Osteocyte (in vitro differentiated cells): ENCODE measurements around the gene SEC61G. TPM values are rescaled to one million over a fixed set of nuclear protein-coding genes. Genes with fewer than 3 reads are reported as not detected.

Experiments used
- DNase-seq: peaks from one replicate; pipeline ENCODE4 v3.0.0; 2021; ENCODE audit warnings: mixed read lengths; ENCODE audit not compliant: unreplicated experiment; ENCODE audit errors: extremely low spot score
- H3K27ac Mint-ChIP-seq: one replicate; pipeline ENCODE4 v1.8.0; 2021; ENCODE audit warnings: mild to moderate bottlenecking, mixed read lengths; ENCODE audit not compliant: unreplicated experiment
- H3K27me3 Mint-ChIP-seq: one replicate; pipeline ENCODE4 v1.8.0; 2021; ENCODE audit warnings: mixed read lengths; ENCODE audit not compliant: unreplicated experiment
- H3K36me3 Mint-ChIP-seq: one replicate; pipeline ENCODE4 v1.8.0; 2021; ENCODE audit warnings: mixed read lengths; ENCODE audit not compliant: unreplicated experiment
- H3K4me1 Mint-ChIP-seq: one replicate; pipeline ENCODE4 v1.8.0; 2021; ENCODE audit warnings: mixed read lengths; ENCODE audit not compliant: unreplicated experiment
- H3K4me3 Mint-ChIP-seq: one replicate; pipeline ENCODE4 v1.8.0; 2021; ENCODE audit warnings: mild to moderate bottlenecking, moderate library complexity, mixed read lengths; ENCODE audit not compliant: unreplicated experiment
- H3K9me3 Mint-ChIP-seq: one replicate; pipeline ENCODE4 v1.8.0; 2021; ENCODE audit warnings: mixed read lengths; ENCODE audit not compliant: unreplicated experiment
- CTCF ChIP-seq: fragments of 200-600 bp; sonication (generic); IDR thresholded peaks from 2 replicates; pipeline ENCODE4 v1.5.0; 2021; ENCODE audit warnings: antibody characterized with exemption, mild to moderate bottlenecking, moderate library complexity
- total RNA-seq: library from RNA; stranded (reverse); gene quantifications from 2 replicates; pipeline ENCODE4 v1.2.1, GENCODE V29; 2021

Gene SEC61G
- total RNA-seq, 1 donor from 2014 or later, result 120 TPM

- Mint-ChIP-seq H3K36me3 (no peaks in the 10 kb centered on the region), H3K9me3 (no peaks in the 10 kb centered on the region), H3K27me3 (peaks cover 4% of the 10 kb centered on the region), H3K27ac (no peak overlapping the region), H3K4me3 (no peak overlapping the region), H3K4me1 (peaks cover 10% of the 10 kb centered on the region)
- DNase-seq, result peak; percentile 66
- no peak for TF ChIP-seq CTCF
Observed at GRCh38 chr7:54785261-54785660, 26.2 kb upstream of the SEC61G start.

- no peak for TF ChIP-seq CTCF
- H3K4me1 Mint-ChIP-seq, result peaks cover 9% of the 10 kb centered on the region
- H3K27ac Mint-ChIP-seq, result no peak overlapping the region
- no peaks in the 10 kb centered on the region for H3K36me3 Mint-ChIP-seq
- H3K4me3 Mint-ChIP-seq, result no peak overlapping the region
- H3K27me3 Mint-ChIP-seq, result peaks cover 4% of the 10 kb centered on the region
- H3K9me3 Mint-ChIP-seq, result no peaks in the 10 kb centered on the region
- DNase-seq, result peak; percentile 49
Observed at GRCh38 chr7:54783952-54784351, 24.9 kb upstream of the SEC61G start.

GRCh38 chr7:54782829-54783228 lies 23.8 kb upstream of the SEC61G start:
- Mint-ChIP-seq H3K27me3 (peaks cover 4% of the 10 kb centered on the region), H3K4me3 (no peak overlapping the region), H3K36me3 (no peaks in the 10 kb centered on the region), H3K27ac (no peak overlapping the region), H3K4me1 (peaks cover 2% of the 10 kb centered on the region), H3K9me3 (no peaks in the 10 kb centered on the region)
- peak; percentile 40 for DNase-seq
- TF ChIP-seq CTCF, result no peak

- Mint-ChIP-seq H3K9me3 (no peaks in the 10 kb centered on the region), H3K36me3 (no peaks in the 10 kb centered on the region), H3K27me3 (peaks cover 4% of the 10 kb centered on the region), H3K4me1 (peaks cover 2% of the 10 kb centered on the region), H3K27ac (no peak overlapping the region), H3K4me3 (no peak overlapping the region)
- no peak for TF ChIP-seq CTCF
- DNase-seq, result no peak
Observed at GRCh38 chr7:54782314-54782713, 23.3 kb upstream of the SEC61G start.

- Mint-ChIP-seq H3K27me3 (peaks cover 4% of the 10 kb centered on the region), H3K27ac (no peak overlapping the region), H3K9me3 (no peaks in the 10 kb centered on the region), H3K4me3 (no peak overlapping the region), H3K4me1 (no peaks in the 10 kb centered on the region), H3K36me3 (no peaks in the 10 kb centered on the region)
- TF ChIP-seq CTCF, result no peak
- DNase-seq, result no peak
Observed at GRCh38 chr7:54781134-54781920, 22.3 kb upstream of the SEC61G start.
